GM21825 (cell line): ENCODE measurements around the gene EIF3B.
"Not testable (repeated sequence)": the region's sequence is repeated elsewhere in the genome, so short reads cannot be mapped to it uniquely, and the experiment has no call there.

Source experiments
- ATAC-seq: cut with Tn5 transposase; IDR thresholded peaks from one replicate; pipeline ENCODE4 v1.9.1; 2021; ENCODE audit warnings: mild to moderate bottlenecking, moderate library complexity; ENCODE audit not compliant: unreplicated experiment

Gene EIF3B

GRCh38 chr7:2376351-2377154 lies 21.9 kb downstream of the EIF3B start:
- ATAC-seq: no peak

GRCh38 chr7:2377492-2377891 lies 22.9 kb downstream of the EIF3B start:
- ATAC-seq: not testable (repeated sequence)

- ATAC-seq: not testable (repeated sequence)
Measured at GRCh38 chr7:2378125-2378524, 23.5 kb downstream of the EIF3B start.

- ATAC-seq: no peak
Measured at GRCh38 chr7:2379161-2379560, 24.5 kb downstream of the EIF3B start.

- no peak for ATAC-seq
Measured at GRCh38 chr7:2379821-2380450, 25.3 kb downstream of the EIF3B start.

GRCh38 chr7:2380461-2380860 lies 25.8 kb downstream of the EIF3B start:
- ATAC-seq: no peak

- ATAC-seq: no peak
Measured at GRCh38 chr7:2381227-2381626, 26.6 kb downstream of the EIF3B start.

GRCh38 chr7:2381881-2382509 lies 27.4 kb downstream of the EIF3B start:
- no peak for ATAC-seq

- ATAC-seq: no peak
Measured at GRCh38 chr7:2383543-2384274, 29.1 kb downstream of the EIF3B start.

GRCh38 chr7:2384354-2385243 lies 30.0 kb downstream of the EIF3B start:
- ATAC-seq: no peak

GRCh38 chr7:2386122-2386521 lies 31.5 kb downstream of the EIF3B start:
- not testable (repeated sequence) for ATAC-seq

GRCh38 chr7:2386964-2387669 lies 32.5 kb downstream of the EIF3B start:
- no peak for ATAC-seq

GRCh38 chr7:2387897-2388636 lies 33.4 kb downstream of the EIF3B start:
- no peak for ATAC-seq

GRCh38 chr7:2388637-2388954 lies 34.0 kb downstream of the EIF3B start:
- no peak for ATAC-seq

- ATAC-seq: not testable (repeated sequence)
Measured at GRCh38 chr7:2390020-2390816, 35.6 kb downstream of the EIF3B start.

- no peak for ATAC-seq
Measured at GRCh38 chr7:2393706-2394105, 39.1 kb downstream of the EIF3B start.

GRCh38 chr7:2394566-2395082 lies 40.0 kb downstream of the EIF3B start:
- no peak for ATAC-seq

- ATAC-seq: no peak
Measured at GRCh38 chr7:2398506-2398905, 43.9 kb downstream of the EIF3B start.
